Heart left ventricle (tissue), 16 donors: ENCODE results near the gene CD2BP2. TPM values are rescaled to one million over a fixed set of nuclear protein-coding genes. Genes with fewer than 3 reads are reported as not detected.

Experiments used
- ATAC-seq, 4 donors: fragments of 200-7000 bp; cut with Tn5 transposase; one replicate each; pipeline ENCODE4 v1.9.1; 2020 to 2022; ENCODE audit warnings: moderate library complexity in 4 of 4, mild to moderate bottlenecking in 3 of 4, moderate number of reproducible peaks in 1 of 4
- DNase-seq, 5 donors: peaks; one replicate each; pipeline ENCODE4 v3.0.0-alpha.2; 2020
- H3K27ac ChIP-seq, 12 donors: fragments of 200-600 bp; sonication (generic) in 4 of 12; one replicate each; pipeline versions ENCODE4 v1.5.0 to v1.8.0; 2016 to 2022; ENCODE audit warnings: mild to moderate bottlenecking in 2 of 12
- H3K27me3 ChIP-seq, 9 donors: fragments of 200-600 bp; sonication (generic) in 2 of 9; one replicate each; pipeline versions ENCODE4 v1.5.1 to v1.8.0; 2016 to 2022; ENCODE audit warnings: mild to moderate bottlenecking in 3 of 9
- H3K36me3 ChIP-seq, 9 donors: fragments of 200-600 bp; sonication (generic) in 2 of 9; one replicate each; pipeline versions ENCODE4 v1.5.0 to v1.8.0; 2018 to 2022; ENCODE audit warnings: mild to moderate bottlenecking in 2 of 9
- H3K4me1 ChIP-seq, 12 donors: fragments of 200-600 bp; sonication (generic) in 4 of 12; one replicate each; pipeline versions ENCODE4 v1.5.0 to v1.8.0; 2016 to 2022; ENCODE audit warnings: mild to moderate bottlenecking in 3 of 12
- H3K4me3 ChIP-seq, 12 donors: fragments of 200-600 bp; sonication (generic) in 4 of 12; one replicate each; pipeline versions ENCODE4 v1.5.0 to v1.8.0; 2017 to 2022; ENCODE audit warnings: mild to moderate bottlenecking in 9 of 12, moderate library complexity in 4 of 12
- H3K9me3 ChIP-seq, 12 donors: fragments of 200-600 bp; sonication (generic) in 4 of 12; one replicate each; pipeline versions ENCODE4 v1.5.0 to v1.8.0; 2016 to 2022; ENCODE audit warnings: mild to moderate bottlenecking in 1 of 12
- POLR2A ChIP-seq, 2 donors: fragments of 450-650 bp; IDR thresholded peaks; one replicate each; pipeline ENCODE4 v1.6.1; 2017; ENCODE audit warnings: antibody characterized with exemption in 2 of 2, mild to moderate bottlenecking in 2 of 2, moderate library complexity in 2 of 2
- WGBS, 4 donors: extraction: QIAGEN DNeasy Blood & Tissue Kit in 2 of 4; methylation state at CpG; one replicate each; pipeline versions ENCODE4 v1.1.5 to v1.1.7; 2013 to 2018; 5-methylcytosine and 5-hydroxymethylcytosine counted together
- intact Hi-C, 10 donors: fragments of 100-400 bp; cut with DNase I; formaldehyde crosslinking; loops; one replicate each; pipeline versions ENCODE4 v1.11.1 to v1.14.2; 2022
- polyA plus RNA-seq, 2 donors: library from polyadenylated mRNA; stranded (reverse); fragments of 200-250 nt; gene quantifications; one replicate each; pipeline ENCODE4 v1.2.3, GENCODE V29; 2013
- total RNA-seq, 9 donors: library from RNA; depleted of rRNA in 2 of 9; stranded (reverse); fragments of >200 nt in 2 of 9; fragmentation: NEBNext Ultra II Directional in 3 of 9; extraction: Animal tissue kit (Norgen Biotek cat#: 25700) in 3 of 9; gene quantifications; one replicate each; pipeline versions ENCODE4 v1.1.0 to v1.2.4, GENCODE V29; 2016 to 2023
- TF ChIP-seq, protein P1 (sequence below), 12 donors: fragments of 200-600 bp; sonication (generic) in 4 of 12; IDR thresholded peaks; one replicate each; pipeline versions ENCODE4 v1.5.0 to v1.8.0; 2018 to 2022; ENCODE audit warnings: antibody characterized with exemption in 12 of 12, mild to moderate bottlenecking in 5 of 12
- donor health status: ischemic (EF 13 %, LVEDD 7.1; RV severe dilation, severe dysfunction).
- donor health status: healthy with polysubstance abuse.
- donor health status: DM: no; HTN: yes; CAD: no.
- donor health status: DM: no; HTN: no; CAD: no.
- donor health status: ischemic (EF 25% LVEDD 6.9; RV normal size, moderate dysfunction).
- donor health status: ischemic (EF 25% LVEDD 5.7; RV mildly dilated, moderate dysfunction).
- donor health status: healthy.
- donor health status: DM: yes; HTN: yes; CAD: no.
- donor health status: ischemic (EF 35%, LVEDD 5.7; RV mildly dilated, moderate dysfunction).
- donor health status: nonischemic (EF 11% LVEDD 7.7; RV severe dilation, severe dysfunction).
- donor health status: DM: yes; HTN: yes; CAD: no.
- donor health status: PGD.
- donor health status: ischemic (EF 29% LVEDD 5.4; RV normal size, mild dysfunction).
- donor health status: nonischemic (EF 23%, LVEDD 6.1; RV moderate dilation, normal function).

CD2BP2 gene
- total and polyA plus RNA-seq, 11 donors: 21.5 to 54.5 (median 39.8) TPM

DNA sequence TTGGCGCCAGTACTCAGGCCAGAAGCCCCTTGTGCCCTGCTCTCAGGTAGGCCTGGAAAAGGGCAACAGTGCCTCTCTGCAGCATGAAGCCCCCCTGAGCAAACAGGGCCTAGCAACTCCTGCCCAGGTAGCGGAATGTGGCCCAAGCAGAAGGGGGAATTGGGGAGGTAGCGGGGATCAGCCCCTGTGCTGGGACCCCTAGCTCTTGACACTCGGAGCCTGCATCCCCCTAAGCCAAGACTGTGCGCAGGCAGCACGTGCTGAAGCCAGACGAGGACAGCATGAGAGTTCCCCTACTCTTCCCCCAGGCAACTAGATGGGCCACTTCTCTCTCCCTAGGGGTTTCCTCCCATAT is 823 bp upstream of the CD2BP2 start:
- ATAC-seq (no peak), DNase-seq (no peak)
- Histone ChIP-seq H3K9me3 (no peaks in the 10 kb centered on the region), H3K27ac (peak overlapping the region; percentile 91 to 99 (median 94)), H3K4me1 (peaks cover 12 to 47% (median 37%) of the 10 kb centered on the region in 12 donors), H3K4me3 (peak overlapping the region in 11 of 12 donors; percentile 68 to 99 (median 83)), H3K36me3 (peaks cover 0 to 72% (median 63%) of the 10 kb centered on the region in 9 donors), H3K27me3 (no peaks in the 10 kb centered on the region)
- no peak for TF ChIP-seq POLR2A (IDR thresholded peaks at IDR 0.05)
- TF ChIP-seq, protein P1, sequence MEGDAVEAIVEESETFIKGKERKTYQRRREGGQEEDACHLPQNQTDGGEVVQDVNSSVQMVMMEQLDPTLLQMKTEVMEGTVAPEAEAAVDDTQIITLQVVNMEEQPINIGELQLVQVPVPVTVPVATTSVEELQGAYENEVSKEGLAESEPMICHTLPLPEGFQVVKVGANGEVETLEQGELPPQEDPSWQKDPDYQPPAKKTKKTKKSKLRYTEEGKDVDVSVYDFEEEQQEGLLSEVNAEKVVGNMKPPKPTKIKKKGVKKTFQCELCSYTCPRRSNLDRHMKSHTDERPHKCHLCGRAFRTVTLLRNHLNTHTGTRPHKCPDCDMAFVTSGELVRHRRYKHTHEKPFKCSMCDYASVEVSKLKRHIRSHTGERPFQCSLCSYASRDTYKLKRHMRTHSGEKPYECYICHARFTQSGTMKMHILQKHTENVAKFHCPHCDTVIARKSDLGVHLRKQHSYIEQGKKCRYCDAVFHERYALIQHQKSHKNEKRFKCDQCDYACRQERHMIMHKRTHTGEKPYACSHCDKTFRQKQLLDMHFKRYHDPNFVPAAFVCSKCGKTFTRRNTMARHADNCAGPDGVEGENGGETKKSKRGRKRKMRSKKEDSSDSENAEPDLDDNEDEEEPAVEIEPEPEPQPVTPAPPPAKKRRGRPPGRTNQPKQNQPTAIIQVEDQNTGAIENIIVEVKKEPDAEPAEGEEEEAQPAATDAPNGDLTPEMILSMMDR (IDR thresholded peaks at IDR 0.05): no peak
- intact Hi-C loops: loop anchor here in 5 of 10 donors (1.0 to 10.0 kb wide), 6 partner anchors 12 to 261 kb away; partner anchors contain the start of genes TBC1D10B (in 1 of the 5), TBX6 (in 1 of the 5), YPEL3 (in 1 of the 5) and ZNF48 (in 1 of the 5)
- WGBS, 4 donors: 61 to 66% (median 63%) methylated on average over 4 to 7 of the region's 7 CpGs

DNA sequence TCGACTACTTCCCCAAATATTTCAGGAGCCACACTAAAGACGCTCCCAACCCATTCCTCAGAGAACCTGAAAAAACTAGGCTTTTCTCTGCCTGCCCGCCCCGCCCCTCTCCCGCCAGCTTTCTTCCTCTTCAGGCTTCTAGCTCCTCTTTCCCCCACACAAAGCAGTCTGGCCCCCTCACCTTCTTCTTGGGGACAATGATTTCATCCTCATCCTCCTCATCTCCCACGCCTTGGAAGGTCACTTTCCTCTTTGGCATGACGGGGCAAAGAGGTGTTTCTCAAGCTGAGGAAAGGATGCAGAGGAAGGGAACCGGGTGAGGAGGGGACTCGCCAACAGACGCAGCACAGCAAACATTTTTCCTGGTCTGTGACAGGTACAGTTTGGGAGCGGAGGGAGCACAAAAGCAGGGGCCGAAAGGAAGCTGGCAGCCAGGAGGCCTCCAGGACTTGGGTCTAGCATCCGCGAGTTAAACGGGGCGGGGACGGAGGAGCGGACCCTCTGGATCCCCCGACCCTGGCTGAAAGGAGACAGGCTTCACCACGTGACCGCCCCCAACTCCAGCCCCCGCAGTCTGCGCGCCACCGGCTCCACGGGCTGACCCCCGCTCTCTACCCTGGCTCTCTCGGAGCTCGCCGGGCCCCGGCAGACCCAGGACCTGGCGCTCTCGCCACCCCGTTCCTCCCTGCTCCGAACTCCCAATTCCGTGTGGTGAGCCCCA is 525 bp downstream of the CD2BP2 start:
- TF ChIP-seq, protein P1 (IDR thresholded peaks at IDR 0.05): no peak
- no peak for TF ChIP-seq POLR2A (IDR thresholded peaks at IDR 0.05)
- H3K27ac ChIP-seq: peak overlapping the region; percentile 11 to 99 (median 94)
- no peaks in the 10 kb centered on the region for H3K9me3 ChIP-seq
- peak overlapping the region; percentile 68 to 99 (median 85) for H3K4me3 ChIP-seq
- intact Hi-C loops: loop anchor here in 5 of 10 donors (2.0 to 10.0 kb wide), 5 partner anchors 16 to 260 kb away; partner anchors contain the start of genes TBC1D10B (in 1 of the 5), TBX6 (in 1 of the 5), YPEL3 (in 1 of the 5) and ZNF48 (in 1 of the 5)
- H3K27me3 ChIP-seq: no peaks in the 10 kb centered on the region
- H3K36me3 ChIP-seq: peaks cover 0 to 71% (median 60%) of the 10 kb centered on the region in 9 donors
- ATAC-seq: peak; percentile 6 to 33 (median 21)
- peak in 2 of 5 donors; percentile 36 for DNase-seq
- H3K4me1 ChIP-seq: peaks cover 12 to 47% (median 37%) of the 10 kb centered on the region in 12 donors
- 3 to 6% (median 4%) methylated on average over 20 to 36 of the region's 36 CpGs for WGBS, 4 donors

DNA sequence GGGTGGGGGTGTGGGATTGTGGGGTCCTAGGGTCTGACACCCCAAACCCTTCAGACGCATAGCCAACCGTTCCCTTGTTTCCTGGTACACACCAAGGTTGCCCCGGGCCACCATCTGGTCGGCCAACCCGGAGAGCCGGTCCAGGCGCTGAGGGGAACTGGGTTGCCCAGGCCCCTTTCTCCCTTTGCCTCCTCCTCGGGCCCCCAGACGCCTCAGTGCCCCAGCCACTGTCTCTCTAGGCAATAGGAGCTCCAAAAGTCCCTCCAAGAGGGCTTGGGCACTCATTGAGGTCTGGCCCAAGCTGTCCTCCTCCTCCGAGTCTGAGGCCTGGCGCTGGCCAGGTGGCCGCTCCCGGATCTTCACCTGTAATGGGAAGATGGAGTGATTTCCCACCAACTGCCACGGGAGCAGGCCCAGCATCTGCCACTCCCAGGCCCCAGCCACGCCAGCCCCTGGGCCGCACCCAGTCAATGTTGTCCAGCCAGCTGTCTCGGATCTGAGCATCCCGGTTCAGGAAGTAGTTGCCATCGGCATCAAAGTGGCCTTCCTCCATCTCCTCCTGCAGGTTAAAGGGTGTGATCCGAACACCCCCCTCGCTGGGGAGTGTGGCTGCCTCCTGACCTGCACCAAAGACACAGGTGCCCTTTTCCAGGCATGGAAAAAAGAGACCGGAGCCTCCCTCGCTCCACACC is 1.5 kb downstream of the CD2BP2 start:
- Histone ChIP-seq H3K36me3 (peaks cover 0 to 66% (median 53%) of the 10 kb centered on the region in 9 donors), H3K27ac (peak overlapping the region in 5 of 12 donors; percentile 92 to 96 (median 94)), H3K4me3 (peak overlapping the region in 6 of 12 donors; percentile 68 to 90 (median 81)), H3K27me3 (no peaks in the 10 kb centered on the region), H3K9me3 (no peaks in the 10 kb centered on the region), H3K4me1 (peaks cover 12 to 47% (median 37%) of the 10 kb centered on the region in 12 donors)
- no peak for TF ChIP-seq POLR2A (IDR thresholded peaks at IDR 0.05)
- TF ChIP-seq, protein P1 (IDR thresholded peaks at IDR 0.05): no peak
- 90 to 92% (median 90%) methylated on average over 21 to 23 of the region's 23 CpGs for WGBS, 4 donors
- intact Hi-C loops: loop anchor here in 4 of 10 donors (2.0 to 10.0 kb wide), 4 partner anchors 17 to 259 kb away; partner anchors contain the start of genes TBC1D10B (in 1 of the 4), TBX6 (in 1 of the 4) and YPEL3 (in 1 of the 4)
- DNase-seq (peak in 1 of 5 donors; percentile 46), ATAC-seq (no peak)
